Ascending aorta (tissue), 2 donors: ENCODE results near the gene ACTL6B. TPM values are rescaled to one million over a fixed set of nuclear protein-coding genes. Genes with fewer than 3 reads are reported as not detected.

Source experiments
- DNase-seq, 2 donors: peaks; one replicate each; pipeline ENCODE4 v3.0.0-alpha.2; 2019; ENCODE audit warnings: low spot score in 2 of 2
- H3K27ac ChIP-seq, 2 donors: fragments of 200-600 bp; sonication (generic); one replicate each; pipeline ENCODE4 v1.5.1; 2016 to 2017; ENCODE audit warnings: mild to moderate bottlenecking in 1 of 2
- H3K27me3 ChIP-seq: fragments of 200-600 bp; sonication (generic); one replicate; pipeline ENCODE4 v1.5.1; 2017
- H3K36me3 ChIP-seq, 2 donors: fragments of 200-600 bp; sonication (generic); one replicate each; pipeline ENCODE4 v1.5.1; 2016
- H3K4me1 ChIP-seq, 2 donors: fragments of 200-600 bp; sonication (generic); one replicate each; pipeline ENCODE4 v1.5.1; 2016 to 2017; ENCODE audit warnings: mild to moderate bottlenecking in 1 of 2
- H3K4me3 ChIP-seq, 2 donors: fragments of 200-600 bp; sonication (generic); one replicate each; pipeline ENCODE4 v1.5.1; 2016 to 2017; ENCODE audit warnings: mild to moderate bottlenecking in 1 of 2
- H3K9me3 ChIP-seq, 2 donors: fragments of 200-600 bp; sonication (generic); one replicate each; pipeline ENCODE4 v1.5.1; 2016
- intact Hi-C: fragments of 100-400 bp; cut with DNase I; formaldehyde crosslinking; loops from one replicate; pipeline ENCODE4 v1.15.1; 2023
- total RNA-seq: library from RNA; depleted of rRNA; stranded (reverse); fragments of >200 nt; gene quantifications from one replicate; pipeline ENCODE4 v1.1.0, GENCODE V29; 2016
- TF ChIP-seq, protein P1 (sequence below), 3 experiments: fragments of 200-600 bp in 2 of 3; fragments of 450-650 bp in 1 of 3; sonication (generic) in 2 of 3; IDR thresholded peaks; one replicate each; pipeline ENCODE4 v1.5.1; 2016 to 2019; ENCODE audit warnings: antibody characterized with exemption in 3 of 3, mild to moderate bottlenecking in 1 of 3, moderate library complexity in 1 of 3

Gene ACTL6B
- total RNA-seq, 1 donor from 2014 or later: not detected

DNA sequence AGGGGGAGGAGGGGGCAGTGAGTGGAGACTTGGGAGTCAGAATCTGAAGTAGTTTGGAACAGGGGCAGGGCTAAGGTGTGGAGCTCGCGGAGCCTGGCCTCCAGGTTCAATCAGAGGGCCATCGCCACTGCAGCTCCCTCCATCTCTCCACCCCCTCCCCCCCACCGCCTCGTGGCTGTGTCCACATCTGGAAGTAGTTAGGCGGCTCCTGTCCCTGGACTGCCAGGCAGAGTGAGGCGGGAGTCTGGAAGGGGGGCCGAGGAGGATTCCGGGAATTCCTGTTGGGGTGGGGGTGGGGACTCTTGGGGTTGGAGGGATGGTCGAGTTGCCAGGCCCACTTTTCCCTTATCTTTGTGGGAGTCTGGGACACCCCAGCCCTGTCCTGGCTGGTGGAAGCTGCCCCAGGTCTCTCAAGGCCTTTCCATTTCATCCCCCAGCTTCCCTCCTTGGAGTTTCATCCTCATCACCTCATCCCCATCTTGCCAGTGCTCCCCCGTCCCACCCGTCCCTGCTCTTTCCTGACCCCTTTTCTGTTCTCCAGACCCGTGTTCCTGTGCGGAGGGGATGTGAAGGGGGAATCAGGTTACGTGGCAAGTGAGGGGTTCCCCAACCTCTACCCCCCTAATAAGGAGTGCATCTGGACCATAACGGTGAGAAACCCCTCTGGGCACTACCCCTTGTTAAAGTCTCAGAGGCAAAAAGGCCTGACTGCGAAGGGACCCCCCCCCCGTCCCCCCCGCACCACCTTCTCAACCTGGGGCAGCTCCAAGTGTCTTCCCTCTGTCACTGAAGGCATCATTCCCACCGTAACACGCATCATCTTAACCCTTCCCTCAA lies 53.1 kb downstream of the ACTL6B start:
- intact Hi-C loops: loop anchor here (5.0 kb wide), 1 partner anchor 264 kb away; the partner anchor contains the start of gene TRIP6
- Histone ChIP-seq H3K9me3 (no peaks in the 10 kb centered on the region), H3K27ac (peak overlapping the region; percentile 87 to 88), H3K4me3 (peak overlapping the region; percentile 89 to 91), H3K4me1 (peaks cover 0 to 24% of the 10 kb centered on the region in 2 donors), H3K27me3 (no peaks in the 10 kb centered on the region), H3K36me3 (no peaks in the 10 kb centered on the region)
- DNase-seq: peak in 1 of 2 donors; percentile 91
- TF ChIP-seq, protein P1, sequence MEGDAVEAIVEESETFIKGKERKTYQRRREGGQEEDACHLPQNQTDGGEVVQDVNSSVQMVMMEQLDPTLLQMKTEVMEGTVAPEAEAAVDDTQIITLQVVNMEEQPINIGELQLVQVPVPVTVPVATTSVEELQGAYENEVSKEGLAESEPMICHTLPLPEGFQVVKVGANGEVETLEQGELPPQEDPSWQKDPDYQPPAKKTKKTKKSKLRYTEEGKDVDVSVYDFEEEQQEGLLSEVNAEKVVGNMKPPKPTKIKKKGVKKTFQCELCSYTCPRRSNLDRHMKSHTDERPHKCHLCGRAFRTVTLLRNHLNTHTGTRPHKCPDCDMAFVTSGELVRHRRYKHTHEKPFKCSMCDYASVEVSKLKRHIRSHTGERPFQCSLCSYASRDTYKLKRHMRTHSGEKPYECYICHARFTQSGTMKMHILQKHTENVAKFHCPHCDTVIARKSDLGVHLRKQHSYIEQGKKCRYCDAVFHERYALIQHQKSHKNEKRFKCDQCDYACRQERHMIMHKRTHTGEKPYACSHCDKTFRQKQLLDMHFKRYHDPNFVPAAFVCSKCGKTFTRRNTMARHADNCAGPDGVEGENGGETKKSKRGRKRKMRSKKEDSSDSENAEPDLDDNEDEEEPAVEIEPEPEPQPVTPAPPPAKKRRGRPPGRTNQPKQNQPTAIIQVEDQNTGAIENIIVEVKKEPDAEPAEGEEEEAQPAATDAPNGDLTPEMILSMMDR (IDR thresholded peaks at IDR 0.05): no peak

DNA sequence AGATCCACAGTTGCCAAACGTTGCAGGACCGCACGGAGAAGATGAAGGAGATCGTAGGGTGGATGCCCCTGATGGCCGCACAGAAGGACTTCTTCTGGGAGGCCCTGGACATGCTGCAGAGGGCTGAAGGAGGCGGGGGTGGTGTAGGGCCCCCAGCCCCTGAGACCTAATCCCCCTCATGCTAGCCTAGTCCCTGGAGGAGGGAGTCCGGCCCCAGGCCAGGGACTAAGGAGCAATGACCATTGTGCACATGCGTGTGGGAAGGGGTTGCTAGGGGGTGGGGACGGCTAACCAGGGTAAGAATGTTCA lies 55.6 kb downstream of the ACTL6B start:
- intact Hi-C loops: loop anchor here (5.0 kb wide), 1 partner anchor 267 kb away; the partner anchor contains the start of gene TRIP6
- Histone ChIP-seq H3K27me3 (no peaks in the 10 kb centered on the region), H3K9me3 (no peaks in the 10 kb centered on the region), H3K27ac (no peak overlapping the region), H3K4me3 (no peak overlapping the region), H3K36me3 (no peaks in the 10 kb centered on the region), H3K4me1 (peaks cover 0 to 24% of the 10 kb centered on the region in 2 donors)
- TF ChIP-seq, protein P1 (IDR thresholded peaks at IDR 0.05): no peak
- DNase-seq: no peak

DNA sequence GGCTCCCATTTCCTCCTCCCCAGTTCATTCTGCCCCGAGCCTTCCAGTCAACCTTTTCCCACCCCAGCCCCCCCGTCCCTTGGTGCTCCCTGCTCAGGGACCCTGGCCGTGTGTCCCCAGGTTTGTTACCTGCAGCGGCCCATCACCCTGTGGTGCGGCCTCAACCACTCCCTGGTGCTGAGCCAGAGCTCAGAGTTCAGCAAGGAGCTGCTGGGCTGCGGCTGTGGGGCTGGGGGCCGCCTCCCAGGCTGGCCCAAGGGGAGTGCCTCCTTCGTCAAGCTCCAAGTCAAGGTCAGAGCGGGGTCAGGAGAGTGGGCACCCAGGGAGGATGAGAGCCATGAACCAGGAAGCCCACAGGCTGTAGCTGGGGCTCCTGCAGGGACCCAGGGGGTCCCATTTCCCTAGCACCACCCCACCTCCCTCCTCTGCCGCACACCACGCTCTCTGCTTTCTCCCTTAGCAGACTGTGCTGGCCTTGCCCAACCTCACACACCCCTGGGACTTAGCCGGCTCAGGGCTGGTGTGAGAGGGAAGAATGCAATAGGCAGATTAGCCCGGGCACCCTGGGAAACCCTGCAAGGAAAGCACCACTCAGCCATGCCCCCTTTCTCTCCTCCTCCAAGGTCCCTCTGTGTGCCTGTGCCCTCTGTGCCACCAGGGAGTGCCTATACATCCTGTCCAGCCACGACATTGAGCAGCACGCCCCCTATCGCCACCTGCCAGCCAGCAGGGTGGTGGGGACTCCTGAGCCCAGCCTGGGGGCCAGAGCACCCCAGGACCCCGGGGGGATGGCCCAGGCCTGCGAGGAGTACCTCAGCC lies 56.1 kb downstream of the ACTL6B start:
- H3K27ac ChIP-seq: no peak overlapping the region
- intact Hi-C loops: loop anchor here (5.0 kb wide), 1 partner anchor 267 kb away; the partner anchor contains the start of gene TRIP6
- DNase-seq: no peak
- no peaks in the 10 kb centered on the region for H3K36me3 ChIP-seq
- TF ChIP-seq, protein P1 (IDR thresholded peaks at IDR 0.05): no peak
- H3K4me1 ChIP-seq: peaks cover 0 to 20% of the 10 kb centered on the region in 2 donors
- no peak overlapping the region for H3K4me3 ChIP-seq
- no peaks in the 10 kb centered on the region for H3K9me3 ChIP-seq
- no peaks in the 10 kb centered on the region for H3K27me3 ChIP-seq

DNA sequence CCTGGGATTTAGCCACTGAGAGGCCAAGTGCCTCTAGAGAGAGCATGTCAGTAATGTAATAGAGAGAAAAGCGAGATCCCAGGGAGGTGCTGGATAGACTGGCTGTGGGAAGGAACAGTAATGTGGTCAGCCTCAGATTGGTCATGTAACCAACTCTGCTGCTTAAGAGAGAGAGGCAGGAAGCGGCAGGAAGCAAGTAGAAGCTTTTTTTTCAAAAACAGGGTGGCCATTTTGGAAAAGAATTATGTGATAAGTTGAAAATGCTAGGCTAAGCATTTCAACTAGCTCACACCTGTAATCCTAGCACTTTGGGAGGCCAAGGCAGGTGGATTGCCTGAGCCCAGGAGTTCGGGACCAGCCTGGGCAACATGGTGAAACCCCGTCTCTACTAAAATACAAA lies 57.8 kb downstream of the ACTL6B start:
- intact Hi-C loops: no loop called here
- DNase-seq: no peak
- no peaks in the 10 kb centered on the region for H3K9me3 ChIP-seq
- no peak overlapping the region for H3K27ac ChIP-seq
- H3K4me1 ChIP-seq: peaks cover 0 to 14% of the 10 kb centered on the region in 2 donors
- no peaks in the 10 kb centered on the region for H3K27me3 ChIP-seq
- no peak overlapping the region for H3K4me3 ChIP-seq
- TF ChIP-seq, protein P1 (IDR thresholded peaks at IDR 0.05): no peak
- no peaks in the 10 kb centered on the region for H3K36me3 ChIP-seq

DNA sequence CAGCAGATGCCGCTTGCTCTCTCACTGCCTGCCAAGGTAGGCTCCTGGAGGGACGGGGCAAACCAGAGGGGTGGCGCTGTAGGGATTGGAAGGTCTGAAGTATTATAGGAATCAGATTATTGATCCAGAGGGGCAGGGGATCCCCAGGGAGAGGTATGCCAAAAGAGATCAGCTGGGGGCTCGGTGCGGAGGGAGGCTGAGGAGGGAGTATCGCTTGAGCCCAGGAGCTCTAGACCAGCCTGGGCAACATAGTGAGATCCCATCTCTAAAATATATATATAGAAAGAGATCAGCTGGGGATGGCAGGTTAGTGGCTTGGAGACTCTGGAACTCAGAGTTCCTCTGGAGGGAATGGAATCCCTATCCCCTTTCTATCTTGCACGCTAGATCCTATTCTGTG lies 61.1 kb downstream of the ACTL6B start:
- H3K27me3 ChIP-seq: no peaks in the 10 kb centered on the region
- no peaks in the 10 kb centered on the region for H3K4me1 ChIP-seq
- no peak overlapping the region for H3K27ac ChIP-seq
- no peaks in the 10 kb centered on the region for H3K9me3 ChIP-seq
- no peak for DNase-seq
- TF ChIP-seq, protein P1 (IDR thresholded peaks at IDR 0.05): no peak
- H3K4me3 ChIP-seq: no peak overlapping the region
- intact Hi-C loops: no loop called here
- H3K36me3 ChIP-seq: no peaks in the 10 kb centered on the region

Other genes starting within 250 kb of the ACTL6B start
- not detected for gene ZCWPW1, start 227.7 kb downstream of the ACTL6B start, total RNA-seq
- gene MEPCE, start 226.6 kb downstream of the ACTL6B start, total RNA-seq: 32.9 TPM
- gene PPP1R35, start 220.0 kb downstream of the ACTL6B start, total RNA-seq: 35.2 TPM
- gene SPACDR, start 192.2 kb downstream of the ACTL6B start, total RNA-seq: not detected
- gene TSC22D4, start 177.2 kb downstream of the ACTL6B start, total RNA-seq: 68.2 TPM
- gene NYAP1, start 172.5 kb downstream of the ACTL6B start, total RNA-seq: 0.96 TPM
- gene AGFG2, start 117.2 kb downstream of the ACTL6B start, total RNA-seq: 30.0 TPM
- gene SAP25, start 82.5 kb downstream of the ACTL6B start, total RNA-seq: 11.8 TPM
- 113 TPM for gene LRCH4, start 70.3 kb downstream of the ACTL6B start, total RNA-seq
- not detected for gene FBXO24, start 70.1 kb downstream of the ACTL6B start, total RNA-seq
- 124 TPM for gene PCOLCE, start 54.1 kb downstream of the ACTL6B start, total RNA-seq
- gene MOSPD3, start 43.9 kb downstream of the ACTL6B start, total RNA-seq: 11.0 TPM
- gene TFR2, start 14.9 kb downstream of the ACTL6B start, total RNA-seq: not detected
- gene GNB2, start 17.3 kb upstream of the ACTL6B start, total RNA-seq: 500 TPM
- 31.1 TPM for gene GIGYF1, start 37.8 kb upstream of the ACTL6B start, total RNA-seq
- gene POP7, start 49.7 kb upstream of the ACTL6B start, total RNA-seq: 44.0 TPM
- gene EPO, start 64.0 kb upstream of the ACTL6B start, total RNA-seq: not detected
- gene ZAN, start 77.1 kb upstream of the ACTL6B start, total RNA-seq: not detected
- 144 TPM for gene EPHB4, start 171.1 kb upstream of the ACTL6B start, total RNA-seq
- 19.4 TPM for gene SLC12A9, start 196.3 kb upstream of the ACTL6B start, total RNA-seq
- gene TRIP6, start 210.9 kb upstream of the ACTL6B start, total RNA-seq: 221 TPM
- 89.2 TPM for gene SRRT, start 218.7 kb upstream of the ACTL6B start, total RNA-seq
- gene UFSP1, start 233.3 kb upstream of the ACTL6B start, total RNA-seq: 0.53 TPM
- 7.8 TPM for gene ACHE, start 239.4 kb upstream of the ACTL6B start, total RNA-seq